Endothelial cell of umbilical vein (primary cell): ENCODE measurements around the gene SCGN.

Experiments used
- POLR2A ChIP-seq: IDR thresholded peaks from 2 replicates; pipeline ENCODE4 v1.6.1; 2012; ENCODE audit warnings: low read depth, mild to moderate bottlenecking, control low read depth, low read length
- TF ChIP-seq, protein P1 (sequence below), 2 donors: IDR thresholded peaks; 1 replicate in 1 of 2; 2 replicates in 1 of 2; pipeline ENCODE4 v1.5.1; 2011; ENCODE audit warnings: low read length in 2 of 2, mild to moderate bottlenecking in 2 of 2, moderate library complexity in 2 of 2, control low read depth in 1 of 2, inconsistent platforms in 1 of 2, low read depth in 1 of 2; ENCODE audit not compliant: insufficient read depth in 1 of 2; ENCODE audit errors: extremely low read depth in 1 of 2

DNA sequence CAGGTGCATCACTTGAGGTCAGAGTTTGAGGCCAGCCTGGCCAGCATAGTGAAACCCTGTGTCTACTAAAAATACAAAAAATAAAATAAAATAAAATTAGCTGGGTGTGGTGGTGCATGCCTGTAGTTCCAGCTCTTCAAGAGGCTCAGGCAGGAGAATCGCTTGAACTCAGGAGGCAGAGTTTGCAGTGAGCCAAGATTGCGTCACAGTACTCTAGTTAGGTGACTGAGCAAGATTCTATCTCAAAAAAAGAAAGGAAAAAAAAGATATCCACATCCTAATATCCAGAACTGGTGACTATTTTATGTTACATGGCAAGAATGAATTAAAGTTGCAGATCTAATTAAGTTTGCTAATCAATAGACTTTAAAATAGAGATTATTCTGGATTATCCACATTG is 32.5 kb downstream of the SCGN start:
- TF ChIP-seq, protein P1, sequence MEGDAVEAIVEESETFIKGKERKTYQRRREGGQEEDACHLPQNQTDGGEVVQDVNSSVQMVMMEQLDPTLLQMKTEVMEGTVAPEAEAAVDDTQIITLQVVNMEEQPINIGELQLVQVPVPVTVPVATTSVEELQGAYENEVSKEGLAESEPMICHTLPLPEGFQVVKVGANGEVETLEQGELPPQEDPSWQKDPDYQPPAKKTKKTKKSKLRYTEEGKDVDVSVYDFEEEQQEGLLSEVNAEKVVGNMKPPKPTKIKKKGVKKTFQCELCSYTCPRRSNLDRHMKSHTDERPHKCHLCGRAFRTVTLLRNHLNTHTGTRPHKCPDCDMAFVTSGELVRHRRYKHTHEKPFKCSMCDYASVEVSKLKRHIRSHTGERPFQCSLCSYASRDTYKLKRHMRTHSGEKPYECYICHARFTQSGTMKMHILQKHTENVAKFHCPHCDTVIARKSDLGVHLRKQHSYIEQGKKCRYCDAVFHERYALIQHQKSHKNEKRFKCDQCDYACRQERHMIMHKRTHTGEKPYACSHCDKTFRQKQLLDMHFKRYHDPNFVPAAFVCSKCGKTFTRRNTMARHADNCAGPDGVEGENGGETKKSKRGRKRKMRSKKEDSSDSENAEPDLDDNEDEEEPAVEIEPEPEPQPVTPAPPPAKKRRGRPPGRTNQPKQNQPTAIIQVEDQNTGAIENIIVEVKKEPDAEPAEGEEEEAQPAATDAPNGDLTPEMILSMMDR (IDR thresholded peaks at IDR 0.05; ENCODE audit: extremely low read depth in 1 of 2, insufficient read depth in 1 of 2, low read depth in 1 of 2, low read length in 2 of 2) = no peak
- TF ChIP-seq POLR2A = no peak
